GM12878 (cell line): Measurements from ENCODE around the gene MRPL44. TPM values are rescaled to one million over a fixed set of nuclear protein-coding genes. Genes with fewer than 3 reads are reported as not detected.

Experiments
- ATAC-seq: fragments of 200-7000 bp; cut with Tn5 transposase; 3 replicates; pipeline ENCODE4 v1.9.1; 2020; ENCODE audit warnings: mild to moderate bottlenecking, moderate library complexity
- BruUV-seq: library from RNA; stranded (reverse); fragments of 400-500 nt; replicated peaks from 2 replicates; lab custom pipeline; 2021; lab: Mats Ljungman, UMichigan
- CTCF ChIA-PET: fragments of 300-600 bp; sonication (Branson Sonifier 250); formaldehyde crosslinking; extraction: SDS; loops from one replicate; lab custom pipeline; 2021; ENCODE audit warnings: inconsistent platforms; lab: Yijun Ruan, JAX
- POLR2A ChIA-PET: fragments of 350-600 bp; formaldehyde crosslinking; extraction: SDS; loops from one replicate; lab custom pipeline; 2021; ENCODE audit warnings: inconsistent platforms; lab: Charles Lee
- RAD21 ChIA-PET: fragments of 300-600 bp; sonication (Branson Sonifier 250); formaldehyde crosslinking; loops from one replicate; lab custom pipeline; 2023; ENCODE audit warnings: antibody characterized with exemption; ENCODE audit not compliant: unreplicated experiment; lab: Charles Lee
- SMC1A ChIA-PET: fragments of 300-600 bp; sonication (Branson Sonifier 250); formaldehyde crosslinking; loops from one replicate; lab custom pipeline; 2023; ENCODE audit not compliant: unreplicated experiment, uncharacterized antibody; lab: Charles Lee
- DNase-seq: peaks from one replicate; pipeline ENCODE4 v3.0.0-alpha.2; 2011; ENCODE audit warnings: low read depth, low spot score
- FAIRE-seq: peaks from 3 replicates; lab custom pipeline; 2011; peaks lifted over from hg19 to GRCh38; lab: Jason Lieb, UNC
- H2AFZ ChIP-seq: 2 replicates; pipeline ENCODE4 v1.6.0; 2011; ENCODE audit warnings: low read depth, low read length, control low read depth; ENCODE audit not compliant: control insufficient read depth
- H3K27ac ChIP-seq: 2 replicates; pipeline ENCODE4 v1.5.1; 2011; ENCODE audit warnings: control low read depth; ENCODE audit not compliant: control insufficient read depth, insufficient read depth
- H3K27me3 ChIP-seq, 2 experiments: replicated peaks in 1 of 2; 2 replicates each; pipeline versions ENCODE4 v1.6.0 to v1.6.1; 2011; ENCODE audit warnings: low read length in 1 of 2; ENCODE audit not compliant: control insufficient read depth in 2 of 2, insufficient read depth in 2 of 2
- H3K36me3 ChIP-seq, 2 experiments: 2 replicates each; pipeline ENCODE4 v1.5.1; 2011; ENCODE audit warnings: low read length in 1 of 2; ENCODE audit not compliant: control insufficient read depth in 2 of 2, insufficient read depth in 2 of 2
- H3K4me1 ChIP-seq: 2 replicates; pipeline ENCODE4 v1.6.1; 2011; ENCODE audit warnings: mild to moderate bottlenecking, low read length, moderate library complexity, mixed read lengths; ENCODE audit not compliant: control insufficient read depth, insufficient read depth
- H3K4me2 ChIP-seq: 2 replicates; pipeline ENCODE4 v1.6.0; 2011; ENCODE audit warnings: control low read depth; ENCODE audit not compliant: control insufficient read depth, insufficient read depth
- H3K4me3 ChIP-seq: fragments of 200-600 bp; sonication (generic); 2 replicates; pipeline ENCODE4 v1.5.1; 2016
- H3K79me2 ChIP-seq: 2 replicates; pipeline ENCODE4 v1.6.0; 2011; ENCODE audit warnings: low read length; ENCODE audit not compliant: control insufficient read depth, insufficient read depth
- H3K9ac ChIP-seq: 2 replicates; pipeline ENCODE4 v1.8.0; 2011; ENCODE audit warnings: low read length, control low read depth, mixed read lengths; ENCODE audit not compliant: control insufficient read depth, insufficient read depth
- H3K9me3 ChIP-seq: replicated peaks from 3 replicates; pipeline ENCODE4 v1.5.1; 2011; ENCODE audit warnings: mild to moderate bottlenecking, low read length; ENCODE audit not compliant: control insufficient read depth, insufficient read depth
- H4K20me1 ChIP-seq: 2 replicates; pipeline ENCODE4 v1.6.0; 2011; ENCODE audit not compliant: control insufficient read depth, insufficient read depth
- CREB1 ChIP-seq: IDR thresholded peaks from 2 replicates; pipeline ENCODE4 v1.6.1; 2012; ENCODE audit warnings: low read depth, mild to moderate bottlenecking, inconsistent platforms
- HDGF ChIP-seq: fragments of 450-650 bp; IDR thresholded peaks from 2 replicates; pipeline ENCODE4 v1.6.1; 2016; ENCODE audit warnings: antibody characterized with exemption
- KLF5 ChIP-seq: fragments of 450-650 bp; IDR thresholded peaks from 2 replicates; pipeline ENCODE4 v1.6.1; 2014; ENCODE audit warnings: mild to moderate bottlenecking; ENCODE audit not compliant: partially characterized antibody
- POLR2AphosphoS2 ChIP-seq: IDR thresholded peaks from 2 replicates; pipeline ENCODE4 v1.6.1; 2011; ENCODE audit warnings: low read depth, mild to moderate bottlenecking, low read length, improper control_type of control experiment, moderate library complexity
- POU2F2 ChIP-seq: IDR thresholded peaks from 3 replicates; pipeline ENCODE4 v1.6.1; 2011; ENCODE audit warnings: low read depth, mild to moderate bottlenecking, low read length, borderline replicate concordance
- REST ChIP-seq: IDR thresholded peaks from 2 replicates; pipeline ENCODE4 v1.6.1; 2012; ENCODE audit warnings: mild to moderate bottlenecking, low read depth, low read length
- TCF3 ChIP-seq: IDR thresholded peaks from 2 replicates; pipeline ENCODE4 v1.6.1; 2012; ENCODE audit warnings: low read depth, mild to moderate bottlenecking, low read length, borderline replicate concordance; ENCODE audit not compliant: insufficient read depth
- WRNIP1 ChIP-seq: IDR thresholded peaks from 2 replicates; pipeline ENCODE4 v1.6.1; 2011; ENCODE audit warnings: low read depth, low read length, improper control_type of control experiment, borderline replicate concordance
- ZNF274 ChIP-seq: IDR thresholded peaks from one replicate; pipeline ENCODE4 v1.8.0; 2011; ENCODE audit not compliant: insufficient read length, insufficient read depth
- WGBS: methylation state at CpG from one replicate; pipeline ENCODE4 v1.1.6; 2016; ENCODE audit warnings: low lambda C conversion rate; ENCODE audit not compliant: insufficient replicate concordance, insufficient coverage; ENCODE audit errors: missing lambda C conversion rate; 5-methylcytosine and 5-hydroxymethylcytosine counted together
- in situ Hi-C: fragments of 300-500 bp; cut with MboI; formaldehyde crosslinking; loops from 9 replicates; pipeline ENCODE4 v1.14.3; 2018; ENCODE audit warnings: mixed read lengths
- intact Hi-C: fragments of 100-400 bp; cut with micrococcal nuclease; formaldehyde crosslinking; loops from one replicate; pipeline ENCODE4 v1.14.2; 2022; ENCODE audit not compliant: unreplicated experiment
- polyA plus RNA-seq, 11 experiments: library from polyadenylated mRNA; depleted of rRNA in 4 of 11; unstranded in 6 of 11; stranded (reverse) in 5 of 11; fragments of >200 nt; fragmentation: Nextera tagmentation in 4 of 11; fragmentation: Illumina TruSeq in 1 of 11; extraction: Ambion mirVana in 4 of 11; extraction: Trizol in 1 of 11; gene quantifications; 1 replicate in 1 of 11; 2 replicates in 10 of 11; pipeline versions ENCODE4 v1.2.1 to v1.2.3, GENCODE V29; 2011 to 2016; ENCODE audit warnings: inconsistent platforms in 2 of 11, missing spikeins in 2 of 11, low read depth in 1 of 11
- total RNA-seq, 4 experiments: library from RNA; depleted of rRNA in 3 of 4; stranded (reverse); fragments of >200 nt in 3 of 4; fragmentation: Illumina TruSeq in 1 of 4; extraction: Trizol in 1 of 4; gene quantifications; 2 replicates each; pipeline versions ENCODE4 v1.2.1 to v1.2.3, GENCODE V29; 2013 to 2021
- TF ChIP-seq, protein P1 (sequence below): IDR thresholded peaks from 2 replicates; pipeline ENCODE4 v1.6.1; 2012; ENCODE audit warnings: low read length, inconsistent platforms

The MRPL44 gene
- total and polyA plus RNA-seq, 10 of the 15 experiments (the other 5 are each of a cell fraction or from before 2014, with no cell fraction given), result 18.3 to 44.3 (median 37.5) TPM

DNA sequence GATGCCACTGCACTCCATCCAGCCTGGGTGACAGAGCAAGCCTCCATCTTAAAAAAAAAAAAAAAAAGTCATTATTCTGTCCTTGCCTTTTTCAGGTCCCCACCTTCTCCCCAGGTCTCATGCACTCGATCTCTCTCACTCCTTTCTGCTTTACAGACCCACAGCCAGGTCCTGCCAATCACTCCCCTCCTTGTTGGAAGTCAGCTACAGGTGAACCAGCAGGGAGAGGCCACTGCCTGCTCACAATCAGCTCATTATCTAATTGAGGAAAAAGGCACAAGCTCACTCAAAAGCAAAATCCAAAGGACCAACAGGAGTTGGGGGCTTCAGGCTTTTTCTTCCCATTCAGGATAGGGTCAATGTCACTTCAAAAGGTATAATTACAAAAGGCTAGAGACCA lies 14.1 kb upstream of the MRPL44 start:
- in situ Hi-C loops, result no loop called here
- H3K4me1 ChIP-seq, result peaks cover 10% of the 10 kb centered on the region
- H3K9me3 ChIP-seq, result no peaks in the 10 kb centered on the region; the same call in 1 of the 3 replicates
- no peak overlapping the region for H2AFZ ChIP-seq
- TSS peak; percentile 72 for BruUV-seq
- intact Hi-C loops, result loop anchor here (5.0 kb wide), 1 partner anchor 106 kb away; the partner anchor contains the start of gene AP1S3
- TF ChIP-seq POLR2AphosphoS2 (no peak), CREB1 (no peak)
- CTCF ChIA-PET, result interaction anchor here (0.6 to 1.3 kb wide), 7 partner anchors 12 to 543 kb away, joined by 3 to 9 read pairs (median 4); no protein-coding TSS in a partner anchor
- peaks cover 49% of the 10 kb centered on the region for H3K79me2 ChIP-seq
- FAIRE-seq (no peak), ATAC-seq (no peak), DNase-seq (no peak)
- RAD21 ChIA-PET, result interaction anchor here (0.7 to 1.1 kb wide), 3 partner anchors 18 to 47 kb away, joined by 4 read pairs; no protein-coding TSS in a partner anchor
- H4K20me1 ChIP-seq, result no peaks in the 10 kb centered on the region
- peak overlapping the region; percentile 88 for H3K4me2 ChIP-seq
- SMC1A ChIA-PET, result interaction anchor here (0.9 to 1.3 kb wide), 4 partner anchors 12 to 48 kb away, joined by 4 to 7 read pairs (median 6); partner anchors contain the start of gene MRPL44
- H3K4me3 ChIP-seq, result peak overlapping the region; percentile 75; the same call in 1 of the 2 replicates
- no peaks in the 10 kb centered on the region for H3K27me3 ChIP-seq
- POLR2A ChIA-PET, result interaction anchor here (0.9 to 1.1 kb wide), 2 partner anchors 12 to 46 kb away, joined by 3 to 7 read pairs; no protein-coding TSS in a partner anchor
- no peaks in the 10 kb centered on the region for H3K36me3 ChIP-seq
- no peak overlapping the region for H3K9ac ChIP-seq
- WGBS, result 71% methylated on average over 1 of the region's 1 CpG
- H3K27ac ChIP-seq, result no peak overlapping the region

GRCh38 chr2:223943561-223944008 lies 13.7 kb upstream of the MRPL44 start:
- Histone ChIP-seq H3K4me3 (peak overlapping the region; percentile 75), H3K9me3 (no peaks in the 10 kb centered on the region; the same call in 1 of the 3 replicates), H3K27me3 (no peaks in the 10 kb centered on the region), H2AFZ (no peak overlapping the region), H3K4me1 (peaks cover 10% of the 10 kb centered on the region), H3K36me3 (no peaks in the 10 kb centered on the region), H3K79me2 (peaks cover 45% of the 10 kb centered on the region), H3K27ac (peak overlapping the region; percentile 76; the same call in 1 of the 2 replicates), H3K4me2 (peak overlapping the region; percentile 88), H4K20me1 (no peaks in the 10 kb centered on the region), H3K9ac (peak overlapping the region; percentile 75)
- intact Hi-C loops, result loop anchor here (2.0 to 5.0 kb wide), 2 partner anchors 47 to 106 kb away; partner anchors contain the start of gene AP1S3
- ChIA-PET CTCF (interaction anchor here (0.6 to 1.3 kb wide), 7 partner anchors 12 to 543 kb away, joined by 3 to 9 read pairs (median 4); no protein-coding TSS in a partner anchor), SMC1A (interaction anchor here (0.9 to 1.3 kb wide), 4 partner anchors 11 to 49 kb away, joined by 4 to 7 read pairs (median 6); partner anchors contain the start of gene MRPL44), POLR2A (interaction anchor here (0.9 to 1.1 kb wide), 2 partner anchors 11 to 47 kb away, joined by 3 to 7 read pairs; no protein-coding TSS in a partner anchor), RAD21 (interaction anchor here (0.7 to 1.1 kb wide), 3 partner anchors 17 to 48 kb away, joined by 4 read pairs; no protein-coding TSS in a partner anchor)
- no TSS peak for BruUV-seq
- no peak for FAIRE-seq
- no peak for ATAC-seq
- in situ Hi-C loops, result no loop called here
- 46% methylated on average over 7 of the region's 7 CpGs for WGBS
- no peak for DNase-seq
- TF ChIP-seq KLF5 (no peak), TCF3 (no peak), ZNF274 (no peak), POU2F2 (no peak), WRNIP1 (no peak), HDGF (no peak), REST (no peak)
- TF ChIP-seq, protein P1, sequence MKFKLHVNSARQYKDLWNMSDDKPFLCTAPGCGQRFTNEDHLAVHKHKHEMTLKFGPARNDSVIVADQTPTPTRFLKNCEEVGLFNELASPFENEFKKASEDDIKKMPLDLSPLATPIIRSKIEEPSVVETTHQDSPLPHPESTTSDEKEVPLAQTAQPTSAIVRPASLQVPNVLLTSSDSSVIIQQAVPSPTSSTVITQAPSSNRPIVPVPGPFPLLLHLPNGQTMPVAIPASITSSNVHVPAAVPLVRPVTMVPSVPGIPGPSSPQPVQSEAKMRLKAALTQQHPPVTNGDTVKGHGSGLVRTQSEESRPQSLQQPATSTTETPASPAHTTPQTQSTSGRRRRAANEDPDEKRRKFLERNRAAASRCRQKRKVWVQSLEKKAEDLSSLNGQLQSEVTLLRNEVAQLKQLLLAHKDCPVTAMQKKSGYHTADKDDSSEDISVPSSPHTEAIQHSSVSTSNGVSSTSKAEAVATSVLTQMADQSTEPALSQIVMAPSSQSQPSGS, result no peak
